Esophagus muscularis mucosa (tissue), 4 donors: ENCODE results near the gene MYOF. TPM values are rescaled to one million over a fixed set of nuclear protein-coding genes. Genes with fewer than 3 reads are reported as not detected.

Experiments
- DNase-seq: peaks from one replicate; pipeline ENCODE4 v3.0.0-alpha.2; 2017; ENCODE audit errors: extremely low spot score
- H3K27ac ChIP-seq, 4 donors: fragments of 200-600 bp; sonication (generic); replicated peaks in 1 of 4; 1 replicate in 3 of 4; 2 replicates in 1 of 4; pipeline ENCODE4 v1.5.1; 2016 to 2019; ENCODE audit warnings: mild to moderate bottlenecking in 1 of 4
- H3K27me3 ChIP-seq, 4 donors: fragments of 200-600 bp; sonication (generic); one replicate each; pipeline versions ENCODE4 v1.5.1 to v1.6.0; 2016 to 2019
- H3K36me3 ChIP-seq, 4 donors: fragments of 200-600 bp; sonication (generic); one replicate each; pipeline ENCODE4 v1.5.1; 2016 to 2019
- H3K4me1 ChIP-seq, 4 donors: fragments of 200-600 bp; sonication (generic); one replicate each; pipeline ENCODE4 v1.5.1; 2016 to 2019
- H3K4me3 ChIP-seq, 4 donors: fragments of 200-600 bp; sonication (generic); 1 replicate in 2 of 4; 2 replicates in 2 of 4; pipeline ENCODE4 v1.5.1; 2016 to 2019; ENCODE audit warnings: mild to moderate bottlenecking in 4 of 4, moderate library complexity in 1 of 4
- H3K9me3 ChIP-seq, 4 donors: fragments of 200-600 bp; sonication (generic); 1 replicate in 3 of 4; 2 replicates in 1 of 4; pipeline ENCODE4 v1.5.1; 2016 to 2019
- EP300 ChIP-seq: sonication (generic); formaldehyde crosslinking; IDR thresholded peaks from one replicate; pipeline ENCODE4 v1.6.1; 2017; ENCODE audit warnings: antibody characterized with exemption
- POLR2A ChIP-seq: fragments of 450-650 bp; IDR thresholded peaks from one replicate; pipeline ENCODE4 v1.6.1; 2017; ENCODE audit warnings: antibody characterized with exemption, moderate library complexity, mild to moderate bottlenecking, low read depth
- POLR2AphosphoS5 ChIP-seq, 2 donors: sonication (generic); formaldehyde crosslinking; IDR thresholded peaks; one replicate each; pipeline ENCODE4 v1.6.1; 2017; ENCODE audit warnings: antibody characterized with exemption in 2 of 2
- WGBS: methylation state at CpG from one replicate; pipeline ENCODE4 v1.1.5; 2018; 5-methylcytosine and 5-hydroxymethylcytosine counted together
- intact Hi-C: fragments of 100-400 bp; cut with DNase I; formaldehyde crosslinking; loops from one replicate; pipeline ENCODE4 v1.15.1; 2023
- total RNA-seq, 4 donors: library from RNA; depleted of rRNA; stranded (reverse); fragments of >200 nt; gene quantifications; one replicate each; pipeline versions ENCODE4 v1.1.0 to v1.2.1, GENCODE V29; 2016
- TF ChIP-seq, protein P1 (sequence below), 3 experiments: fragments of 200-600 bp in 2 of 3; fragments of 450-650 bp in 1 of 3; sonication (generic) in 2 of 3; IDR thresholded peaks; one replicate each; pipeline ENCODE4 v1.5.1; 2017 to 2019; ENCODE audit warnings: antibody characterized with exemption in 3 of 3, mild to moderate bottlenecking in 2 of 3, moderate library complexity in 1 of 3

Gene MYOF
- total RNA-seq, 4 donors from 2014 or later = 71.2 to 120 (median 97.3) TPM

DNA sequence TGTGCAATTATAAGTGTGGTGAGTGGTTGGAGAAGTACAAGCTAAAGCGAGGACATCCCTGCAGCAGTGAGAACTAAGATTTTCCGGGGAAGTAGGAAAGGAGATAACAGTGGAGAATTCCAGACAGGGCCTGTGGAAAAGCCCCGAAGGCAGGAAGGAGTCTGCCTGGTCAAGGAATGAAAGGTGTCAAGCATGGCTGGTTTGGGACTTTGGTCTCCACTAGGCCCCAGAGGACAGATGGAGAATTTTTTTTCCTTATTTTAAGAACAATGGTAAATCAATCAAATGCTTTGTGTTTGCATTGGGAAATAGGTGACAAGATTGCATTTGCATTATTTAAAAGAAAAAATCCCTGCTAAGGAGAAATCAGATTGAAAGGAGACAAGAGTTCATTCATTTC, 11.0 kb upstream of the MYOF start:
- Histone ChIP-seq H3K4me1 (peaks cover 8 to 13% (median 12%) of the 10 kb centered on the region in 4 donors), H3K4me3 (no peak overlapping the region), H3K27ac (no peak overlapping the region), H3K9me3 (no peaks in the 10 kb centered on the region), H3K27me3 (no peaks in the 10 kb centered on the region), H3K36me3 (no peaks in the 10 kb centered on the region)
- no peak for DNase-seq
- TF ChIP-seq, protein P1, sequence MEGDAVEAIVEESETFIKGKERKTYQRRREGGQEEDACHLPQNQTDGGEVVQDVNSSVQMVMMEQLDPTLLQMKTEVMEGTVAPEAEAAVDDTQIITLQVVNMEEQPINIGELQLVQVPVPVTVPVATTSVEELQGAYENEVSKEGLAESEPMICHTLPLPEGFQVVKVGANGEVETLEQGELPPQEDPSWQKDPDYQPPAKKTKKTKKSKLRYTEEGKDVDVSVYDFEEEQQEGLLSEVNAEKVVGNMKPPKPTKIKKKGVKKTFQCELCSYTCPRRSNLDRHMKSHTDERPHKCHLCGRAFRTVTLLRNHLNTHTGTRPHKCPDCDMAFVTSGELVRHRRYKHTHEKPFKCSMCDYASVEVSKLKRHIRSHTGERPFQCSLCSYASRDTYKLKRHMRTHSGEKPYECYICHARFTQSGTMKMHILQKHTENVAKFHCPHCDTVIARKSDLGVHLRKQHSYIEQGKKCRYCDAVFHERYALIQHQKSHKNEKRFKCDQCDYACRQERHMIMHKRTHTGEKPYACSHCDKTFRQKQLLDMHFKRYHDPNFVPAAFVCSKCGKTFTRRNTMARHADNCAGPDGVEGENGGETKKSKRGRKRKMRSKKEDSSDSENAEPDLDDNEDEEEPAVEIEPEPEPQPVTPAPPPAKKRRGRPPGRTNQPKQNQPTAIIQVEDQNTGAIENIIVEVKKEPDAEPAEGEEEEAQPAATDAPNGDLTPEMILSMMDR (IDR thresholded peaks at IDR 0.05) = no peak
- TF ChIP-seq POLR2A (no peak), POLR2AphosphoS5 (IDR thresholded peaks at IDR 0.05) (no peak), EP300 (no peak)
- intact Hi-C loops = no loop called here
- 94% methylated on average over 3 of the region's 3 CpGs for WGBS

GRCh38 chr10:93491602-93492121, 9.5 kb upstream of the MYOF start:
- H3K36me3 ChIP-seq = no peaks in the 10 kb centered on the region
- no peak overlapping the region for H3K4me3 ChIP-seq
- H3K27me3 ChIP-seq = no peaks in the 10 kb centered on the region
- H3K4me1 ChIP-seq = peaks cover 5 to 8% (median 8%) of the 10 kb centered on the region in 4 donors
- DNase-seq = peak; percentile 24
- no peaks in the 10 kb centered on the region for H3K9me3 ChIP-seq
- TF ChIP-seq EP300 (no peak), POLR2A (no peak), POLR2AphosphoS5 (IDR thresholded peaks at IDR 0.05) (no peak)
- TF ChIP-seq, protein P1 (IDR thresholded peaks at IDR 0.05) = no peak
- 65% methylated on average over 2 of the region's 2 CpGs for WGBS
- intact Hi-C loops = no loop called here
- H3K27ac ChIP-seq = no peak overlapping the region

- H3K4me1 ChIP-seq = peaks cover 0 to 5% (median 2%) of the 10 kb centered on the region in 4 donors
- no peaks in the 10 kb centered on the region for H3K9me3 ChIP-seq
- no peak overlapping the region for H3K27ac ChIP-seq
- 90% methylated on average over 4 of the region's 4 CpGs for WGBS
- intact Hi-C loops = no loop called here
- no peak overlapping the region for H3K4me3 ChIP-seq
- TF ChIP-seq, protein P1 (IDR thresholded peaks at IDR 0.05) = no peak
- TF ChIP-seq EP300 = no peak
- TF ChIP-seq POLR2AphosphoS5 (IDR thresholded peaks at IDR 0.05) = no peak
- no peak for TF ChIP-seq POLR2A
- H3K36me3 ChIP-seq = no peaks in the 10 kb centered on the region
- no peaks in the 10 kb centered on the region for H3K27me3 ChIP-seq
- DNase-seq = no peak
Observed at GRCh38 chr10:93488956-93489528, 6.9 kb upstream of the MYOF start.

DNA sequence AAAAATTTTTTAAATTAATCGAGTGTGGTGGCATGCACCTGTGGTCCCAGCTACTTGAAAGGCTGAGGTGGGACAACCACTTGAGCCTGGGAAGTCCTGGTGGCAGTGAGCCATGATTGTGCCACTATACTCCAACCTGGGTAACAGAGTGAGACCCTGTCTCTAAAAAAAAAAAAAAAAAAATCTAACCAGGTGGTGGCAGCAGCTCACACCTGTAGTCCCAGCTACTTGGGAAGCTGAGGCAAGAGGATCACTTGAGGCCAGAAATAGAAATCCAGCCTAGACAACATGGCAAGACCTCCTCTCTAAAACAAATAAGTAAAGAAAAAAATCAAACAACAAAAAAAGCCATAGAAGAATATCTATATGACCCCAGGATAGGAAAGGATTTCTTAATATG, 3.6 kb upstream of the MYOF start:
- Histone ChIP-seq H3K4me1 (peaks cover 7 to 20% (median 15%) of the 10 kb centered on the region in 4 donors), H3K36me3 (no peaks in the 10 kb centered on the region)

More for the DNA sequence above, 3.6 kb upstream of the MYOF start:
- no peak for DNase-seq
- TF ChIP-seq POLR2A (no peak), POLR2AphosphoS5 (IDR thresholded peaks at IDR 0.05) (no peak), EP300 (no peak)
- TF ChIP-seq, protein P1 (IDR thresholded peaks at IDR 0.05) = no peak
- Histone ChIP-seq H3K27ac (no peak overlapping the region), H3K4me3 (no peak overlapping the region), H3K9me3 (no peaks in the 10 kb centered on the region), H3K27me3 (no peaks in the 10 kb centered on the region)
- WGBS = 80% methylated on average over 1 of the region's 1 CpG
- intact Hi-C loops = no loop called here
